ENCODE results near the gene CPEB1. TPM values are rescaled to one million over a fixed set of nuclear protein-coding genes. Genes with fewer than 3 reads are reported as not detected.
A peak's percentile ranks its signal among the peaks of the same experiment; 100 is the strongest.

The CPEB1 gene
- total RNA-seq, 1 donor from 2014 or later = 2.7 TPM

- H3K27me3 Mint-ChIP-seq (ENCODE audit: low read depth) = peaks cover 44% of the 10 kb centered on the region
- TF ChIP-seq, protein P1, sequence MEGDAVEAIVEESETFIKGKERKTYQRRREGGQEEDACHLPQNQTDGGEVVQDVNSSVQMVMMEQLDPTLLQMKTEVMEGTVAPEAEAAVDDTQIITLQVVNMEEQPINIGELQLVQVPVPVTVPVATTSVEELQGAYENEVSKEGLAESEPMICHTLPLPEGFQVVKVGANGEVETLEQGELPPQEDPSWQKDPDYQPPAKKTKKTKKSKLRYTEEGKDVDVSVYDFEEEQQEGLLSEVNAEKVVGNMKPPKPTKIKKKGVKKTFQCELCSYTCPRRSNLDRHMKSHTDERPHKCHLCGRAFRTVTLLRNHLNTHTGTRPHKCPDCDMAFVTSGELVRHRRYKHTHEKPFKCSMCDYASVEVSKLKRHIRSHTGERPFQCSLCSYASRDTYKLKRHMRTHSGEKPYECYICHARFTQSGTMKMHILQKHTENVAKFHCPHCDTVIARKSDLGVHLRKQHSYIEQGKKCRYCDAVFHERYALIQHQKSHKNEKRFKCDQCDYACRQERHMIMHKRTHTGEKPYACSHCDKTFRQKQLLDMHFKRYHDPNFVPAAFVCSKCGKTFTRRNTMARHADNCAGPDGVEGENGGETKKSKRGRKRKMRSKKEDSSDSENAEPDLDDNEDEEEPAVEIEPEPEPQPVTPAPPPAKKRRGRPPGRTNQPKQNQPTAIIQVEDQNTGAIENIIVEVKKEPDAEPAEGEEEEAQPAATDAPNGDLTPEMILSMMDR (IDR thresholded peaks at IDR 0.05) = no peak
- H3K27ac Mint-ChIP-seq (ENCODE audit: unreplicated experiment) = no peak overlapping the region
- no peak for DNase-seq (ENCODE audit: low spot score)
- no peak overlapping the region for H3K4me3 Mint-ChIP-seq (ENCODE audit: unreplicated experiment)
- no peaks in the 10 kb centered on the region for H3K4me1 Mint-ChIP-seq (ENCODE audit: low read depth)
- H3K36me3 Mint-ChIP-seq (ENCODE audit: low read depth) = peaks cover 2% of the 10 kb centered on the region
- no peaks in the 10 kb centered on the region for H3K9me3 Mint-ChIP-seq (ENCODE audit: low read depth)
Observed at GRCh38 chr15:82595766-82596165, 51.4 kb downstream of the CPEB1 start.

DNA sequence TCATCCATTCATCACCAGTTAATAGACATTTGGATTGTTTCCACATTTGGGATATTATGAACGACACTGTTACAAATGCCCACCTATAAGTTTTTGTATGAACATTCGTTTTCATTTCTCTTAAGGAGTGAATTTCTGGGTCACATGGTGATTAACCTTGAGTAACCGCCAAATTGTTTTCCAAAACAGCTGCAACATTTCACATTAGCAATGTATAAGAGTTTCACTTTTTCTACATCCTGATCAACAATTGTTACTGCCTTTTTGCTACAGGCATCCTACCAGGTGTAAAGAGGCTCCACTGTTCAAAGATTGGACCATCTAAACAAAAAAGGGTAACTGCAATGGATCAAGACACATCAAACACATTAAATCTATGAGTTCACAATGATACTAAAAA, 52.0 kb downstream of the CPEB1 start:
- H3K27ac Mint-ChIP-seq (ENCODE audit: unreplicated experiment) = no peak overlapping the region
- no peaks in the 10 kb centered on the region for H3K4me1 Mint-ChIP-seq (ENCODE audit: low read depth)
- H3K4me3 Mint-ChIP-seq (ENCODE audit: unreplicated experiment) = no peak overlapping the region
- H3K36me3 Mint-ChIP-seq (ENCODE audit: low read depth) = peaks cover 2% of the 10 kb centered on the region
- no peaks in the 10 kb centered on the region for H3K9me3 Mint-ChIP-seq (ENCODE audit: low read depth)
- TF ChIP-seq, protein P1 (IDR thresholded peaks at IDR 0.05) = no peak
- H3K27me3 Mint-ChIP-seq (ENCODE audit: low read depth) = peaks cover 47% of the 10 kb centered on the region
- no peak for DNase-seq (ENCODE audit: low spot score)

- H3K4me3 Mint-ChIP-seq (ENCODE audit: unreplicated experiment) = no peak overlapping the region
- TF ChIP-seq, protein P1 (IDR thresholded peaks at IDR 0.05) = no peak
- no peaks in the 10 kb centered on the region for H3K36me3 Mint-ChIP-seq (ENCODE audit: low read depth)
- H3K9me3 Mint-ChIP-seq (ENCODE audit: low read depth) = no peaks in the 10 kb centered on the region
- no peak overlapping the region for H3K27ac Mint-ChIP-seq (ENCODE audit: unreplicated experiment)
- H3K4me1 Mint-ChIP-seq (ENCODE audit: low read depth) = peaks cover 9% of the 10 kb centered on the region
- H3K27me3 Mint-ChIP-seq (ENCODE audit: low read depth) = peaks cover 37% of the 10 kb centered on the region
- no peak for DNase-seq (ENCODE audit: low spot score)
Observed at GRCh38 chr15:82587805-82588204, 59.4 kb downstream of the CPEB1 start.

DNA sequence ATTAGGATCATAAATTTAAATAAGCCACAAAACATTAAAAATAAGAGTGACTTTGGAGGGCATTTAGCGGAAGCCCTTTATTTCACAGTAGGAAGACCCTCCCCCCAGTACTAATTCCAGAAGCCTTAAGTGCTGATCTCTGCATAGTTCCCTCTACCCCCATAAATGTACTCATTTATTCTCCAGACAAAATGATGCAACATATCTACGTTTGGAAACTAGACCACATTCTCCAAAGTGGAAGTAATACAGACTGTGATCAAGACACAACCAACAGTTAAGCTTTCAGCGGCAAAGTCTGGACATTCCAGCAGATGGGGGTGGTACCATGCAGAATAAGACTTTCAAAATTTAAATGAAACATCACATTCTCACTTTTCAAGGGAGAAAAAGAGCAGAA, 62.1 kb downstream of the CPEB1 start:
- Mint-ChIP-seq H3K27ac (ENCODE audit: unreplicated experiment) (peak overlapping the region; percentile 60), H3K9me3 (ENCODE audit: low read depth) (no peaks in the 10 kb centered on the region), H3K36me3 (ENCODE audit: low read depth) (no peaks in the 10 kb centered on the region), H3K27me3 (ENCODE audit: low read depth) (peaks cover 38% of the 10 kb centered on the region), H3K4me1 (ENCODE audit: low read depth) (peaks cover 9% of the 10 kb centered on the region), H3K4me3 (ENCODE audit: unreplicated experiment) (no peak overlapping the region)
- TF ChIP-seq, protein P1 (IDR thresholded peaks at IDR 0.05) = peak; percentile 73
- DNase-seq (ENCODE audit: low spot score) = no peak

- DNase-seq (ENCODE audit: low spot score) = no peak
- H3K4me3 Mint-ChIP-seq (ENCODE audit: unreplicated experiment) = no peak overlapping the region
- H3K27me3 Mint-ChIP-seq (ENCODE audit: low read depth) = peaks cover 18% of the 10 kb centered on the region
- peaks cover 6% of the 10 kb centered on the region for H3K4me1 Mint-ChIP-seq (ENCODE audit: low read depth)
- no peaks in the 10 kb centered on the region for H3K9me3 Mint-ChIP-seq (ENCODE audit: low read depth)
- no peaks in the 10 kb centered on the region for H3K36me3 Mint-ChIP-seq (ENCODE audit: low read depth)
- TF ChIP-seq, protein P1 (IDR thresholded peaks at IDR 0.05) = no peak
- H3K27ac Mint-ChIP-seq (ENCODE audit: unreplicated experiment) = no peak overlapping the region
Observed at GRCh38 chr15:82580713-82581112, 66.5 kb downstream of the CPEB1 start.

Data from chondrocyte (in vitro differentiated cells).